Spleen (tissue), 11 donors: ENCODE measurements around the gene NR1I2. TPM values are rescaled to one million over a fixed set of nuclear protein-coding genes. Genes with fewer than 3 reads are reported as not detected.

Source experiments
- DNase-seq: peaks from one replicate; pipeline ENCODE4 v3.0.0-alpha.2; 2020
- H3K27ac ChIP-seq, 8 donors: fragments of 200-600 bp; sonication (generic) in 7 of 8; 1 replicate in 4 of 8; 2 replicates in 4 of 8; pipeline versions ENCODE4 v1.5.0 to v1.8.0; 2016 to 2021; ENCODE audit warnings: inconsistent platforms in 4 of 8, mild to moderate bottlenecking in 4 of 8, moderate library complexity in 1 of 8
- H3K27me3 ChIP-seq, 7 donors: fragments of 200-600 bp; sonication (generic) in 6 of 7; replicated peaks in 1 of 7; 1 replicate in 4 of 7; 2 replicates in 3 of 7; pipeline versions ENCODE4 v1.5.0 to v1.8.0; 2016 to 2021; ENCODE audit warnings: inconsistent platforms in 3 of 7, mild to moderate bottlenecking in 1 of 7
- H3K36me3 ChIP-seq, 6 donors: fragments of 200-600 bp; sonication (generic) in 5 of 6; 1 replicate in 4 of 6; 2 replicates in 2 of 6; pipeline versions ENCODE4 v1.5.0 to v1.8.0; 2016 to 2021; ENCODE audit warnings: inconsistent platforms in 2 of 6
- H3K4me1 ChIP-seq, 6 donors: fragments of 200-600 bp; sonication (generic) in 5 of 6; 1 replicate in 3 of 6; 2 replicates in 3 of 6; pipeline versions ENCODE4 v1.5.0 to v1.8.0; 2016 to 2021; ENCODE audit warnings: inconsistent platforms in 3 of 6
- H3K4me3 ChIP-seq, 8 donors: fragments of 200-600 bp; sonication (generic) in 7 of 8; 1 replicate in 4 of 8; 2 replicates in 4 of 8; pipeline versions ENCODE4 v1.5.0 to v1.8.0; 2016 to 2021; ENCODE audit warnings: inconsistent platforms in 4 of 8, mild to moderate bottlenecking in 4 of 8, moderate library complexity in 2 of 8
- H3K9me3 ChIP-seq, 8 donors: fragments of 200-600 bp; sonication (generic) in 7 of 8; 1 replicate in 4 of 8; 2 replicates in 4 of 8; pipeline versions ENCODE4 v1.5.0 to v1.8.0; 2016 to 2021; ENCODE audit warnings: inconsistent platforms in 4 of 8
- CTCF ChIP-seq, 11 experiments: fragments of 200-600 bp in 7 of 11; fragments of 450-650 bp in 4 of 11; sonication (generic) in 4 of 11; IDR thresholded peaks in 8 of 11; conservative IDR thresholded peaks in 3 of 11; 1 replicate in 7 of 11; 2 replicates in 4 of 11; pipeline versions ENCODE4 v1.4.0 to v1.8.0; 2016 to 2021; ENCODE audit warnings: antibody characterized with exemption in 11 of 11, inconsistent platforms in 4 of 11, mild to moderate bottlenecking in 1 of 11
- POLR2A ChIP-seq, 3 donors: fragments of 450-650 bp; IDR thresholded peaks; one replicate each; pipeline ENCODE4 v1.5.1; 2017; ENCODE audit warnings: antibody characterized with exemption in 3 of 3, mild to moderate bottlenecking in 1 of 3
- POLR2AphosphoS5 ChIP-seq, 3 donors: sonication (generic); formaldehyde crosslinking; IDR thresholded peaks; one replicate each; pipeline ENCODE4 v1.5.1; 2017; ENCODE audit warnings: antibody characterized with exemption in 3 of 3
- WGBS, 5 donors: extraction: QIAGEN DNeasy Blood & Tissue Kit in 3 of 5; methylation state at CpG; one replicate each; pipeline versions ENCODE4 v1.1.5 to v1.1.7; 2013 to 2018; 5-methylcytosine and 5-hydroxymethylcytosine counted together
- intact Hi-C: fragments of 100-400 bp; cut with DNase I; formaldehyde crosslinking; loops from one replicate; pipeline ENCODE4 v1.15.0; 2023; ENCODE audit warnings: low total_unique reads
- polyA plus RNA-seq, 3 donors: library from polyadenylated mRNA; stranded (reverse); fragments of 200-250 nt; gene quantifications; one replicate each; pipeline ENCODE4 v1.2.1, GENCODE V29; 2013
- total RNA-seq, 7 donors: library from RNA; depleted of rRNA in 3 of 7; stranded (reverse); fragments of >200 nt in 3 of 7; fragmentation: NEBNext Ultra II Directional in 4 of 7; extraction: Animal tissue kit (Norgen Biotek cat#: 25700) in 4 of 7; gene quantifications; one replicate each; pipeline versions ENCODE4 v1.1.0 to v1.2.1, GENCODE V29; 2016 to 2021
- donor health status: healthy with polysubstance abuse.
- donor health status: DM: no; HTN: no; CAD: no; lungs with moderate emphysema.
- donor health status: DM: no; HTN: no; CAD: no.
- donor health status: Bipolar disorder and iron deficiency.
- donor health status: healthy.
- donor health status: DM: no; HTN: no; CAD: no.
- donor health status: DM: yes; HTN: yes; CAD: no.

Gene NR1I2
- total and polyA plus RNA-seq, 10 donors: 0.26 to 1.1 (median 0.55) TPM; not detected in 1

DNA sequence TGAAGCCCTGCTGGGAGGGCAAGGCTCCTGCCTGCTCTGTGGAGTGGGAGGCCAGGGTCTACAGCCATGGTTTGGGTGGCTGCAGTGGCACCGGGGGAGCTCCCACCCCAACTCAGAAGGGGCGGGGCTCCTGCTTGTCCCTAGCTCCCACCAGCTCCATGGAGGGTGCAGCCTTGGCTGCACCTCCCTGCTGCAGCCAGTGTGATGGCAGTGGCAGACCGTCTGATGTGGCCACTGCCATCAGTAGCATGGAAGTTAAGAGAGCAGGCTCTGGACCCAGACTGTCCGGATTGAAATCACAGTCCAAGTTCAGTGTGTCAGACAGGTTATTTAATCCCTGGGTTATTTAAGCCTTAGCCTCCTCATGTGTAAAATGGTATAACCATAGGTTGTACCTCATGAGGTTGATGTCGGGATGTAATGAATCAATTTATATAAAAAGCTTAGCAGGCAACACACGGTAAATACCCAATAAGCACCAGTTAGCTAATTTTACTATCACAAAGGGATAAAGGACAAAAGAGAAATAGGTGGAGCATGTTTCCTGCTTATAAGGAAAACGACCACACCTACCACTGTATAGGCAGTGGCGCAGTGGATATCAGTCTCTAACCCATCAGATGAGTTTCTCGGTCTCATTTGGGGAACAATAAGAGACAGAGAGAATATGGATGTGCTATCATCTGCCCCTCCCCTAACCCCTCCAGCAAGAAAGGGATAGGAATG, 13.1 kb upstream of the NR1I2 start:
- WGBS, 5 donors: 78 to 87% (median 84%) methylated on average over 8 to 9 of the region's 9 CpGs
- DNase-seq: no peak
- no peaks in the 10 kb centered on the region for H3K9me3 ChIP-seq
- no peaks in the 10 kb centered on the region for H3K4me1 ChIP-seq
- no peak overlapping the region for H3K27ac ChIP-seq
- H3K27me3 ChIP-seq: no peaks in the 10 kb centered on the region
- peak in 2 of 3 donors; percentile 4 to 22 for TF ChIP-seq POLR2AphosphoS5 (IDR thresholded peaks at IDR 0.05)
- no peak for TF ChIP-seq CTCF (IDR thresholded peaks at IDR 0.05 in 8 of 11, conservative IDR thresholded peaks at IDR 0.05 in 3 of 11)
- intact Hi-C loops: no loop called here
- no peaks in the 10 kb centered on the region for H3K36me3 ChIP-seq
- no peak overlapping the region for H3K4me3 ChIP-seq

GRCh38 chr3:119769394-119770149, 12.3 kb upstream of the NR1I2 start:
- no peak overlapping the region for H3K4me3 ChIP-seq
- TF ChIP-seq CTCF (IDR thresholded peaks at IDR 0.05 in 8 of 11, conservative IDR thresholded peaks at IDR 0.05 in 3 of 11) (no peak), POLR2AphosphoS5 (IDR thresholded peaks at IDR 0.05) (peak in 1 of 3 donors; percentile 28)
- no peaks in the 10 kb centered on the region for H3K36me3 ChIP-seq
- H3K4me1 ChIP-seq: no peaks in the 10 kb centered on the region
- intact Hi-C loops: no loop called here
- 62 to 77% (median 64%) methylated on average over 8 of the region's 8 CpGs for WGBS, 5 donors
- H3K27me3 ChIP-seq: no peaks in the 10 kb centered on the region
- no peaks in the 10 kb centered on the region for H3K9me3 ChIP-seq
- no peak for DNase-seq
- no peak overlapping the region for H3K27ac ChIP-seq

GRCh38 chr3:119774444-119774843, 7.5 kb upstream of the NR1I2 start:
- WGBS, 5 donors: 25 to 45% (median 33%) methylated on average over 2 of the region's 2 CpGs
- intact Hi-C loops: no loop called here
- Histone ChIP-seq H3K4me3 (no peak overlapping the region), H3K9me3 (peaks cover 0 to 12% (median 8%) of the 10 kb centered on the region in 8 donors), H3K27ac (no peak overlapping the region), H3K36me3 (no peaks in the 10 kb centered on the region), H3K4me1 (peaks cover 0 to 7% (median 0%) of the 10 kb centered on the region in 6 donors), H3K27me3 (no peaks in the 10 kb centered on the region)
- TF ChIP-seq CTCF (IDR thresholded peaks at IDR 0.05 in 8 of 11, conservative IDR thresholded peaks at IDR 0.05 in 3 of 11) (no peak), POLR2A (IDR thresholded peaks at IDR 0.05) (no peak), POLR2AphosphoS5 (IDR thresholded peaks at IDR 0.05) (no peak)
- no peak for DNase-seq

GRCh38 chr3:119776304-119776703, 5.6 kb upstream of the NR1I2 start:
- intact Hi-C loops: no loop called here
- WGBS, 5 donors: 60 to 71% (median 65%) methylated on average over 1 of the region's 1 CpG
- TF ChIP-seq CTCF (IDR thresholded peaks at IDR 0.05 in 8 of 11, conservative IDR thresholded peaks at IDR 0.05 in 3 of 11) (no peak), POLR2AphosphoS5 (IDR thresholded peaks at IDR 0.05) (no peak), POLR2A (IDR thresholded peaks at IDR 0.05) (no peak)

More at GRCh38 chr3:119776304-119776703, 5.6 kb upstream of the NR1I2 start:
- Histone ChIP-seq H3K27ac (no peak overlapping the region), H3K4me1 (peaks cover 0 to 19% (median 0%) of the 10 kb centered on the region in 6 donors), H3K9me3 (peaks cover 0 to 12% (median 8%) of the 10 kb centered on the region in 8 donors), H3K27me3 (no peaks in the 10 kb centered on the region), H3K4me3 (no peak overlapping the region), H3K36me3 (no peaks in the 10 kb centered on the region)
- DNase-seq: no peak
